ENCODE results near the gene ZNF766. TPM values are rescaled to one million over a fixed set of nuclear protein-coding genes. Genes with fewer than 3 reads are reported as not detected.

The ZNF766 gene
- total RNA-seq, 1 experiment from 2014 or later = 13.9 TPM

DNA sequence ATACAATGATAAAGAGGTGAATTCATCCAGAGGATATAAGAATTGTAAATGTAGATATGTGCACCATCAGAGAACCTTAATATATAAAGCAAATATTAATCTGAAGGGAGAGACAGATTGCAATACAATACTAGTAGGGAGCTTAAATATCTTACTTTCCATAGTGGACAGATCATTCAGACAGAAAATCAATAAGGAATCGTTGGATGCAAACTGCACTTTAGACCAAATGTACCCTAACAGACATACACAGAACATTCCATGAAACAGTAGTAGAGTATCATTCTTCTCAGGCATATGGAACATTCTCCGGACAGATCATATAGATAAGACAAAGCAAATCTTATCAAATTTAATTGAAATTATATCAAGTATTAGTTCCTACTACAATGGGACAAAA is 35.0 kb upstream of the ZNF766 start:
- Histone ChIP-seq H3K4me3 (ENCODE audit: low read depth in 2 of 2, low read length in 2 of 2) (no peak overlapping the region), H3K27ac (ENCODE audit: low read length) (no peak overlapping the region), H3K9me3 (ENCODE audit: control insufficient read depth, insufficient read depth, low read depth, low read length) (no peaks in the 10 kb centered on the region), H3K4me1 (ENCODE audit: control insufficient read depth, insufficient read depth, low read length) (no peaks in the 10 kb centered on the region), H3K36me3 (ENCODE audit: control insufficient read depth, insufficient read depth, low read length) (no peaks in the 10 kb centered on the region), H3K27me3 (ENCODE audit: control insufficient read depth, insufficient read depth, low read length) (no peaks in the 10 kb centered on the region)
- no peak for ATAC-seq
- POLR2A ChIA-PET = no interaction called here
- no peak for DNase-seq (ENCODE audit: low read depth, low spot score)
- intact Hi-C loops (cut with micrococcal nuclease; ENCODE audit: unreplicated experiment) (no loop called here), in situ Hi-C loops (cut with HindIII; ENCODE audit: low pct_unique_long_range_greater_than_20kb, low sequenced_read_pairs) (no loop called here)
- no TSS peak for BruUV-seq (replicated peaks)
- TF ChIP-seq SIN3A (IDR thresholded peaks at IDR 0.05; ENCODE audit: borderline replicate concordance, insufficient read depth, low read depth, low read length) (no peak), TCF7L2 (IDR thresholded peaks at IDR 0.05; ENCODE audit: low read depth, low read length) (no peak), POLR2AphosphoS5 (IDR thresholded peaks at IDR 0.05; ENCODE audit: low read depth, low read length) (no peak)
- TF ChIP-seq, protein P1, sequence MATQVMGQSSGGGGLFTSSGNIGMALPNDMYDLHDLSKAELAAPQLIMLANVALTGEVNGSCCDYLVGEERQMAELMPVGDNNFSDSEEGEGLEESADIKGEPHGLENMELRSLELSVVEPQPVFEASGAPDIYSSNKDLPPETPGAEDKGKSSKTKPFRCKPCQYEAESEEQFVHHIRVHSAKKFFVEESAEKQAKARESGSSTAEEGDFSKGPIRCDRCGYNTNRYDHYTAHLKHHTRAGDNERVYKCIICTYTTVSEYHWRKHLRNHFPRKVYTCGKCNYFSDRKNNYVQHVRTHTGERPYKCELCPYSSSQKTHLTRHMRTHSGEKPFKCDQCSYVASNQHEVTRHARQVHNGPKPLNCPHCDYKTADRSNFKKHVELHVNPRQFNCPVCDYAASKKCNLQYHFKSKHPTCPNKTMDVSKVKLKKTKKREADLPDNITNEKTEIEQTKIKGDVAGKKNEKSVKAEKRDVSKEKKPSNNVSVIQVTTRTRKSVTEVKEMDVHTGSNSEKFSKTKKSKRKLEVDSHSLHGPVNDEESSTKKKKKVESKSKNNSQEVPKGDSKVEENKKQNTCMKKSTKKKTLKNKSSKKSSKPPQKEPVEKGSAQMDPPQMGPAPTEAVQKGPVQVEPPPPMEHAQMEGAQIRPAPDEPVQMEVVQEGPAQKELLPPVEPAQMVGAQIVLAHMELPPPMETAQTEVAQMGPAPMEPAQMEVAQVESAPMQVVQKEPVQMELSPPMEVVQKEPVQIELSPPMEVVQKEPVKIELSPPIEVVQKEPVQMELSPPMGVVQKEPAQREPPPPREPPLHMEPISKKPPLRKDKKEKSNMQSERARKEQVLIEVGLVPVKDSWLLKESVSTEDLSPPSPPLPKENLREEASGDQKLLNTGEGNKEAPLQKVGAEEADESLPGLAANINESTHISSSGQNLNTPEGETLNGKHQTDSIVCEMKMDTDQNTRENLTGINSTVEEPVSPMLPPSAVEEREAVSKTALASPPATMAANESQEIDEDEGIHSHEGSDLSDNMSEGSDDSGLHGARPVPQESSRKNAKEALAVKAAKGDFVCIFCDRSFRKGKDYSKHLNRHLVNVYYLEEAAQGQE (IDR thresholded peaks at IDR 0.05; ENCODE audit: insufficient read depth in 1 of 2, low read depth in 2 of 2, low read length in 1 of 2) = no peak
- TF ChIP-seq, protein P2, sequence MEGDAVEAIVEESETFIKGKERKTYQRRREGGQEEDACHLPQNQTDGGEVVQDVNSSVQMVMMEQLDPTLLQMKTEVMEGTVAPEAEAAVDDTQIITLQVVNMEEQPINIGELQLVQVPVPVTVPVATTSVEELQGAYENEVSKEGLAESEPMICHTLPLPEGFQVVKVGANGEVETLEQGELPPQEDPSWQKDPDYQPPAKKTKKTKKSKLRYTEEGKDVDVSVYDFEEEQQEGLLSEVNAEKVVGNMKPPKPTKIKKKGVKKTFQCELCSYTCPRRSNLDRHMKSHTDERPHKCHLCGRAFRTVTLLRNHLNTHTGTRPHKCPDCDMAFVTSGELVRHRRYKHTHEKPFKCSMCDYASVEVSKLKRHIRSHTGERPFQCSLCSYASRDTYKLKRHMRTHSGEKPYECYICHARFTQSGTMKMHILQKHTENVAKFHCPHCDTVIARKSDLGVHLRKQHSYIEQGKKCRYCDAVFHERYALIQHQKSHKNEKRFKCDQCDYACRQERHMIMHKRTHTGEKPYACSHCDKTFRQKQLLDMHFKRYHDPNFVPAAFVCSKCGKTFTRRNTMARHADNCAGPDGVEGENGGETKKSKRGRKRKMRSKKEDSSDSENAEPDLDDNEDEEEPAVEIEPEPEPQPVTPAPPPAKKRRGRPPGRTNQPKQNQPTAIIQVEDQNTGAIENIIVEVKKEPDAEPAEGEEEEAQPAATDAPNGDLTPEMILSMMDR (IDR thresholded peaks at IDR 0.05) = no peak
- CTCF ChIA-PET = no interaction called here

DNA sequence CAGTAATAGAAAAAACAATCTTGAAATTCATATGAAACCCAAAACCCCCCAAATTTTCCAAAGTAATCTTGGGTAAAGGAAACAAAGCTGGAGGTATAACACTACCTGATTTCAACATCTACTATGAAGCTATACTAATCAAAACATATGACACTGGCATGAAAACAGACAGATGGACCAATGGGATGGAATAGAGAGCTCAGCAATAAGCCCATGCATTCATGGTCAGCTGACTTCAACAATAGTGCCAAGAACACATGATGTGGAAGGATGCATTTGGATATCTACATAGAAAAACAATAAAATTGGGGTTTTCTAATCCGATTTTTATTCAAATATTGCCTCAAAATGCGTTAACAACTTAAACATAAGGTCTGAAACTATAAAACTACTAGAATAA is 32.2 kb upstream of the ZNF766 start:
- in situ Hi-C loops (cut with HindIII; ENCODE audit: low pct_unique_long_range_greater_than_20kb, low sequenced_read_pairs) (no loop called here), intact Hi-C loops (cut with micrococcal nuclease; ENCODE audit: unreplicated experiment) (loop anchor here (2.0 kb wide), 1 partner anchor 98 kb away; the partner anchor contains the start of gene ZNF616)
- H3K4me1 ChIP-seq (ENCODE audit: control insufficient read depth, insufficient read depth, low read length) = no peaks in the 10 kb centered on the region
- H3K36me3 ChIP-seq (ENCODE audit: control insufficient read depth, insufficient read depth, low read length) = no peaks in the 10 kb centered on the region
- ChIA-PET CTCF (no interaction called here), POLR2A (no interaction called here)
- no TSS peak for BruUV-seq (replicated peaks)
- no peak overlapping the region for H3K27ac ChIP-seq (ENCODE audit: low read length)
- H3K9me3 ChIP-seq (ENCODE audit: control insufficient read depth, insufficient read depth, low read depth, low read length) = no peaks in the 10 kb centered on the region
- H3K4me3 ChIP-seq (ENCODE audit: low read depth in 2 of 2, low read length in 2 of 2) = no peak overlapping the region
- TF ChIP-seq, protein P1 (IDR thresholded peaks at IDR 0.05; ENCODE audit: insufficient read depth in 1 of 2, low read depth in 2 of 2, low read length in 1 of 2) = no peak
- no peak for TF ChIP-seq POLR2AphosphoS5 (IDR thresholded peaks at IDR 0.05; ENCODE audit: low read depth, low read length)
- TF ChIP-seq, protein P2 (IDR thresholded peaks at IDR 0.05) = no peak
- no peak for TF ChIP-seq SIN3A (IDR thresholded peaks at IDR 0.05; ENCODE audit: borderline replicate concordance, insufficient read depth, low read depth, low read length)
- no peak for TF ChIP-seq TCF7L2 (IDR thresholded peaks at IDR 0.05; ENCODE audit: low read depth, low read length)
- no peaks in the 10 kb centered on the region for H3K27me3 ChIP-seq (ENCODE audit: control insufficient read depth, insufficient read depth, low read length)
- ATAC-seq = no peak
- no peak for DNase-seq (ENCODE audit: low read depth, low spot score)
